Fibroblast of villous mesenchyme (primary cell): ENCODE measurements around the gene PLCL1. TPM values are rescaled to one million over a fixed set of nuclear protein-coding genes. Genes with fewer than 3 reads are reported as not detected.

Experiments
- DNase-seq: peaks from one replicate; pipeline ENCODE4 v3.0.0-alpha.2; 2010; ENCODE audit warnings: low read depth
- H3K4me3 ChIP-seq: 2 replicates; pipeline ENCODE4 v1.5.1; 2011; ENCODE audit warnings: low read depth, mild to moderate bottlenecking, low read length
- CTCF ChIP-seq: IDR thresholded peaks from 2 replicates; pipeline ENCODE4 v1.5.1; 2012; ENCODE audit warnings: low read depth, mild to moderate bottlenecking, low read length; ENCODE audit not compliant: insufficient read depth
- total RNA-seq: library from RNA; depleted of rRNA; stranded (reverse); fragments of >200 nt; gene quantifications from 2 replicates; pipeline ENCODE4 v1.2.3, GENCODE V29; 2012

Gene PLCL1
- total RNA-seq, 1 donor: 0.43 TPM

GRCh38 chr2:197949224-197949623 lies 144.8 kb downstream of the PLCL1 start:
- TF ChIP-seq CTCF: no peak

GRCh38 chr2:197950006-197950405 lies 145.6 kb downstream of the PLCL1 start:
- no peak overlapping the region for H3K4me3 ChIP-seq
- DNase-seq: peak; percentile 13
- no peak for TF ChIP-seq CTCF

More at GRCh38 chr2:197949224-197949623, 144.8 kb downstream of the PLCL1 start:
- H3K4me3 ChIP-seq: no peak overlapping the region
- no peak for DNase-seq

- H3K4me3 ChIP-seq: no peak overlapping the region
- DNase-seq: peak; percentile 27
- TF ChIP-seq CTCF: no peak
Measured at GRCh38 chr2:197950724-197951123, 146.3 kb downstream of the PLCL1 start.

DNA sequence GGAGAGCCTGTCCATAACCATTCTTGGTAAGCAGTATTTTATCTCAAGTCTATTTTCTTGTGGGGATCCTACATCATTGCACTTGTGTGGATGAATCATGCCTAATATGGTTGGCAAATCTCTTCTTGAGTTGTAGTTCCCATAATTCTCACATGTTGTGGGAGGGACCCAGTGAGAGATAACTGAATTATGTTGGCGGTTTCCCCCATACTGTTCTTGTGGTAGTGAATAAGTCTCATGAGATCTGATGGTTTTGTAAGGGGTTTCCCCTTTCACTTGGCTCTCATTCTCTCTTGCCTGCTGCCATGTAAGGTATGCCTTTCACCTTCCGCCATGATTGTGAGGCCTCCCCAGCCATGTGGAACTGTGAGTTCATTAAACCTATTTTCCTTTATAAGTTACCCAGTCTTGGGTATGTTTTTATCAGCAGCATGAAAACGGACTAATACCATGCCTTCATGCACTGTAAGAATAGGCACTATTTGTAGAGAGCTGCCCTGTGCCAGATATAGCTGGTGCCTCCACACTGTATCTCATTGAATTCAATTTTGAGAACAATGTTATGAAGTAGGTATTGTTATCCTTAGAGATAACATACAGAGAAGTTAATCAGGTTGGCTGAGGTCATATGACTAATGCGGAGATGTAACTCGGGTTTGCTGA lies 148.3 kb downstream of the PLCL1 start:
- H3K4me3 ChIP-seq: no peak overlapping the region
- DNase-seq: no peak
- TF ChIP-seq CTCF: no peak

- no peak for TF ChIP-seq CTCF
- DNase-seq: no peak
- no peak overlapping the region for H3K4me3 ChIP-seq
Measured at GRCh38 chr2:197954328-197954727, 149.9 kb downstream of the PLCL1 start.

DNA sequence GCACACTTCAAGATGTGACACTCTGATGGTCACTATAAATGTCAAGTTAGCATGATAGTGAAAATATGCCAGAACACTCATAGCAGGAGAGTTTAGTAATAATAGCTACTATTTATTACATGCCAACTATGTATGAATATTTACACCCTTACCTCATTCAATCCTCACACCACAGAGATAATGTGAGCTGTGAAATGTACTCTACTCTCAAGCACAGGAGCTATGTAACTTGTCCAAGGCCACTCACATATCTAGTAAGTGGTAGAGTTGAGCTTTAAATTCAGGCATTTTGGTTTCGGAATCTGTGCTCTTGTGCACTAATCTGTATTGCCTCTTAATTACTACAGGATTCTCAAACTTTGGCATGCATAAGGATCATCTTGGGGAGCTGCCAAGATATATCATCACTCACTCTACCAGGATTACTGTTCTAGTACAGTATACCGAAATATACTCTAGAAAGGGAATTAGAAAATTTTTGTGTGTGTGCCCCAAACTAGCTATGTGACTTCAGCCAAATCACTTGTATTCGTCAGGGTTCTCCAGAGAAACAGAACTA lies 154.3 kb downstream of the PLCL1 start:
- no peak for DNase-seq
- no peak overlapping the region for H3K4me3 ChIP-seq
- no peak for TF ChIP-seq CTCF

- no peak overlapping the region for H3K4me3 ChIP-seq
- DNase-seq: no peak
- no peak for TF ChIP-seq CTCF
Measured at GRCh38 chr2:197959383-197959782, 155.0 kb downstream of the PLCL1 start.
